Memory B cell (primary cell): ENCODE measurements around the gene RPS3A.
A peak's percentile ranks its signal among the peaks of the same experiment; 100 is the strongest.
"Not testable (repeated sequence)": the region's sequence is repeated elsewhere in the genome, so short reads cannot be mapped to it uniquely, and the experiment has no call there.

ENCODE experiments used
- ATAC-seq: fragments of 150-1000 bp; cut with Tn5 transposase; 2 replicates; pipeline ENCODE4 v1.10.0; 2021; ENCODE audit warnings: low read depth, mild to moderate bottlenecking, moderate library complexity
- DNase-seq, 2 donors: peaks; one replicate each; pipeline ENCODE4 v3.0.0; 2022; ENCODE audit warnings: low spot score in 2 of 2
- H3K27ac Mint-ChIP-seq: one replicate; pipeline ENCODE4 v1.8.0; 2022; ENCODE audit warnings: mild to moderate bottlenecking, moderate library complexity, mixed read lengths
- H3K27me3 Mint-ChIP-seq: one replicate; pipeline ENCODE4 v1.8.0; 2022; ENCODE audit warnings: mixed read lengths
- H3K36me3 Mint-ChIP-seq: one replicate; pipeline ENCODE4 v1.8.0; 2022; ENCODE audit warnings: mild to moderate bottlenecking, mixed read lengths
- H3K4me1 Mint-ChIP-seq: one replicate; pipeline ENCODE4 v1.8.0; 2022; ENCODE audit warnings: mixed read lengths
- H3K4me3 Mint-ChIP-seq: one replicate; pipeline ENCODE4 v1.8.0; 2022; ENCODE audit warnings: mild to moderate bottlenecking, moderate library complexity, mixed read lengths
- H3K9me3 Mint-ChIP-seq: one replicate; pipeline ENCODE4 v1.8.0; 2022; ENCODE audit warnings: mixed read lengths

Gene RPS3A

DNA sequence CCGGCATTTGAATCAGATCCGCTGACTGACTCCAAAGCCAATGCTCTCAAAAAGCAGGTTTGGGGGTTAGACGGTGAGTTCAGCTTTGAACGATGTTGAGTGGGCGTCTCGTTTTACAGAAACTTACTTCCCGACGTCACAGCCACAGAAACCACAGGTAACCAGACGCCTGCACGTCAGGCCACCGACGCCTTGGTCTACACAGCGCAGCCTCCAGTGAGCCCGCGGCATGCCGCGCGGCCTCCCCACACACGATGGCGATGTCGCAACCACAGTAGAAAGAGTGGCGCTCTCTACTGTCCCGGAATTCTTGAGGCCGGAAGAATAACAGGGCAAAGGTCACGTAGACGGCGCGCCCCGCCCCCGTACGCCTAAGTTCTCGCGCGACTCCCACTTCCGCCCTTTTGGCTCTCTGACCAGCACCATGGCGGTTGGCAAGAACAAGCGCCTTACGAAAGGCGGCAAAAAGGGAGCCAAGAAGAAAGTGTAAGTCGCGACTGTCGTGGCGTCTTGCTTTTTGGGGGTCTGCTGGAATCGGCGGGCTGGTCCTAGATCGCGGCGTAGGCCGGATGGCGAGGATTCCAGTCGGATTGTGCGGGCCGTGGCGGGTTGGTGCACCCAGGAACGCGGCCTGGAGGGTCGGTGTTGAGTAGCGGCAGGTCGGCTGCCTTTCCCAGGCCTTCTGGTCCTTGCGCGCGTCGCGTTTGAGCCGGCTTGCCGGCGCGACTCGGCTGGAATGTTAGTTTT is at the start of gene RPS3A:
Gene RPS3A (plus strand): TSS at position 400 of the 747 bp plus-strand sequence. CDS start 25 bp downstream, at position 425.
- peaks cover 21% of the 10 kb centered on the region for H3K4me1 Mint-ChIP-seq
- H3K27me3 Mint-ChIP-seq = peaks cover 2% of the 10 kb centered on the region
- peak within 1 kb of the TSS; percentile 96 for H3K27ac Mint-ChIP-seq
- peaks cover 18% of the 10 kb centered on the region for H3K36me3 Mint-ChIP-seq
- H3K9me3 Mint-ChIP-seq = peaks cover 2% of the 10 kb centered on the region
- peak within 1 kb of the TSS; percentile 96 for H3K4me3 Mint-ChIP-seq
- ATAC-seq = peak; percentile 85
- DNase-seq = peak; percentile 99

DNA sequence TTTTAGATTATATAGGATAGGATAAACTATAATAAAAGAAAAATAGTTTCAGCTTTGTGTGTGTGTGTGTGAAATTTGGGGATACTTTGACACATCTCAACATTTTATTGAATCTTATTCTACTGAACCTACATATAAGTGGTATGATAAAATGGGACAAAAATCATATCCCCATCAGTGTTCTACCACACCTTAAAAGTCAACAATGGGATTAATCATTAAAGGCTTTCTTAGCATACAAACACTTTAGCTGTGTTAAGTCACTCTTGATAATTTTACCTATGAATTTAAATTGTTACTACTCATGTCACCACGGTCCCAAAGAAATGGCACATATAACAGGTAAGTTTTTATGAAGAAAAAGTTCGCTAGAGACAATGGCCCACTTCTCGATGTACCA is 46.6 kb upstream of the RPS3A start:
- no peak for DNase-seq
- Mint-ChIP-seq H3K36me3 (no peaks in the 10 kb centered on the region), H3K27me3 (no peaks in the 10 kb centered on the region), H3K4me3 (no peak overlapping the region), H3K27ac (no peak overlapping the region), H3K9me3 (no peaks in the 10 kb centered on the region), H3K4me1 (no peaks in the 10 kb centered on the region)
- ATAC-seq = no peak

DNA sequence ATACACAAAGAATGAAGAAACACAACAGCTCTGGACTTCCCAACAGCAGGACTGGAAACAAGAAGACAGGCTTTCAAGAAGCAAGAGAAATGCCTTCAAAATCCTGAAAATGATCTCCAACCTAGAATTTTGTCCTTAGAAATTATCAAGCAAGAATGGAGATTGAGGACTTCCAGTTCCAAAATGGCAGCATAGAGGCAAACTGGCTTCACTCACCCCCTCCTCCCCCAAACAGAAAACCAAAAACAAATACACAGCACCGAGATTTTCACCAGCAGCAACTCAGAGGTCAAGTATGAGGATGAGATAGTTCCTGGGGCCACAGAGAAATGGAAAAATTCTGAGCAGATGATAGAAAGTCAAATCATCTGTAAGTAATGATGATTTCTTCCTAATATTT is 43.9 kb upstream of the RPS3A start:
- H3K27me3 Mint-ChIP-seq = no peaks in the 10 kb centered on the region
- H3K36me3 Mint-ChIP-seq = no peaks in the 10 kb centered on the region
- no peaks in the 10 kb centered on the region for H3K4me1 Mint-ChIP-seq
- ATAC-seq (no peak), DNase-seq (no peak)
- no peaks in the 10 kb centered on the region for H3K9me3 Mint-ChIP-seq
- no peak overlapping the region for H3K27ac Mint-ChIP-seq
- H3K4me3 Mint-ChIP-seq = no peak overlapping the region

DNA sequence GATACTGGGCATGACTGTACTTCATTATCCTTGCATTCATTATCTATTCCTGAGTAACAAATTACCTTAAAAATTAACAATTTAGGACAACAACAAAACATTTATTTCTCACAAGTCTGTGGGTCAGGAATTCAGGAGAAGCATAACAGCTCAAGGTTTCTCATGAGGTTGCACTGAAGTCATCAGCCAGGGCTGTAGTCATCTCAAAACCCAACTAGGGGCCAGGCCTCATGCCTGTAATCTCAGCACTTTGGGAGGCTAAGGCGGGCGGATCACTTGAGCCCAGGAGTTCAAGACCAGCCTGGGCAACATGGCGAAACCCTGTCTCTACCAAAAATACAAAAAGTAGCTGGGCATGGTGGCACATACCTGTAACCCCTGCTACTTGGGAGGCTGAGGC is 36.3 kb upstream of the RPS3A start:
- not testable (repeated sequence) for ATAC-seq

DNA sequence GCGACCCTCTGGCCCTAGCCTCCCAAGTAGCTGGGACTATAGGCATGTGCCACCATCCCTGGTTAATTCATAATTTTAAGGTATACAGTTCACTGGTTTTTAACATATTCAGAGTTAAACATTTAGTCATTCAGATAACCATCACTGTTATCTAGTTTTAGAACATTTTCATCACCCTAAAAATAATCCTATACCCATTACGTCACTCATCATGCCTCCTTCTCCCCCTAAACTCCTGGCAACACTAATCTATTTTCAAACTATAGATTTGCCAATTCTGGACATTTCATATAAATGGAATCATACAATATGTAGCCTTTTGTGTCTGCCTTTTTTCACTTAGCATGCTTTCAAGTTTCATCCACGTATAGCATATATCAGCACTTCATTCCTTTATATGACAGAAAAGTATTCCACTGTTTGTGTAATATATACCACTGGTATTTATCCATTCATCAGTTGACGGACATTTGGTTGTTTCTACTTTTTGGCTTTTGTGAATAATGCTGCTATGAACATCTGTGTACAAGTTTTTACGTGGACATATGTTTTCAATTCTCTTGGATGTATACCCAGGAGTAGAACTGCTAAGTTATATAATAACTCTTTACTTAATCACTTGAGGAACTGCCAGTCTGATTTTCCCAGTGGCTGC is 32.0 kb upstream of the RPS3A start:
- peaks cover 2% of the 10 kb centered on the region for H3K27me3 Mint-ChIP-seq
- no peak for ATAC-seq

More for the DNA sequence above, 36.3 kb upstream of the RPS3A start:
- not testable (repeated sequence) for H3K36me3 Mint-ChIP-seq, H3K27ac Mint-ChIP-seq, H3K4me1 Mint-ChIP-seq, H3K4me3 Mint-ChIP-seq, H3K9me3 Mint-ChIP-seq, H3K27me3 Mint-ChIP-seq, DNase-seq

DNA sequence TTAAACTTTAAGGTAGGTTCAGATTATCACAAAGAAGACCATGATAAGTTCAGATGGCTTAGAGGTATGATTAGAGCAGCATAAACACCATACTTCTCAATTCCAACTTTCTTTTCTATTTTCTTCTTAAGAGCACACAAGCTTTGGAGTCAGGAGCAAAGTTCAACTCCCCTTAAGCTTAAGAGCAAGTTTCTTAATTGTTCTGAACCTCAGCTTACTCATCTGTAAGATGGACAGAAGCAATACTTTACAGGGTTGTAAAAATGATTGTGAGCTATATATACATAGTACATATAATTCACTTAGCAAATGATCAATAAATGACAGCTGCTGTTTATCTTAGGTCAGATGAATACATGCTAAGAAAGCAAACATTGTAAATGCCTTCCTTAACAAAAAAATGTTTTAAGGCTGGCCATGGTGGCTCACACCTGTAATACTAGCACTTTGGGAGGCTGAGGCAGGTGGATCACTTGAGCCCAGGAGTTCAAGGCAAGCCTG is 25.0 kb upstream of the RPS3A start:
- ATAC-seq = no peak
- Mint-ChIP-seq H3K4me1 (no peaks in the 10 kb centered on the region), H3K27me3 (peaks cover 2% of the 10 kb centered on the region), H3K27ac (no peak overlapping the region), H3K4me3 (no peak overlapping the region), H3K9me3 (no peaks in the 10 kb centered on the region), H3K36me3 (no peaks in the 10 kb centered on the region)
- no peak for DNase-seq

More for the DNA sequence above, 32.0 kb upstream of the RPS3A start:
- no peak overlapping the region for H3K27ac Mint-ChIP-seq
- no peaks in the 10 kb centered on the region for H3K36me3 Mint-ChIP-seq
- DNase-seq = no peak
- H3K4me3 Mint-ChIP-seq = no peak overlapping the region
- no peaks in the 10 kb centered on the region for H3K9me3 Mint-ChIP-seq
- no peaks in the 10 kb centered on the region for H3K4me1 Mint-ChIP-seq

DNA sequence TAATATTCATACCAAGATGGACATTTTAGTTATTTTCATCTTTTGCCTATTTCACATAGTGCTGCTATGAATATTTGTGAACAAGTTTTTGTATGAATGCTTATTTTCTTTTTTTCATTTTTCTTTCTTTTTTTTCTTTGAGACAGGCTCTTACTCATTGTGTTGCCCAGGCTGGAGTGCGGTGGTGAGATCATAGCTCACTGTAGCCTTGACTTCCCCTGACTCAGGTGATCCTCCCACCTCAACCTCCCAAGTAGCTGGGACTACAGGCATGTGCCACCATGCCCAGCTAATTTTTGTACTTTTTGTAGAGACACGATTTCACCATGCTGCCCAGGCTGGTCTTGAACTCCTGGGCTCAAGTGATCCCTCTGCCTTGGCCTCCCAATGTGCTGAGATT is 21.4 kb upstream of the RPS3A start:
- H3K27ac Mint-ChIP-seq, H3K4me3 Mint-ChIP-seq, H3K27me3 Mint-ChIP-seq, DNase-seq, ATAC-seq, H3K4me1 Mint-ChIP-seq, H3K36me3 Mint-ChIP-seq, H3K9me3 Mint-ChIP-seq: not testable (repeated sequence)

DNA sequence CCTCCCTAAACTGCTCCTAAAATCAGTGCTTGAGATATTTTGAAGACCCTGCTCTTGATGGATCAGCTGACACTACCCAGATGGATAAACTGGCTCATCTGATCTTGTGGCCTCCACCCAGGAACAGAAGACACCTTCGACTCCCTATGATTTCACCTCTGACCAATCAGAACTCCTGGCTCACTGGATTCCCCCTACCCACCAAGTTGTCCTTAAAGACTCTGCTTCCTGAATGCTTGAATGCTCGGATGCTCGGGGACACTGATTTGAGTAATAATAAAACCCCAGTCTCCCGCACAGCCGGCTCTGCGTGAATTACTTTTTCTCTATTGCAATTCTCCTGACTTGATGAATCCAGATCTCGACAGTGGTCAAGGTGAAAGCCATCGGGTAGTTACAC is 12.0 kb upstream of the RPS3A start:
- H3K4me1 Mint-ChIP-seq = no peaks in the 10 kb centered on the region
- DNase-seq (no peak), ATAC-seq (no peak)
- peaks cover 10% of the 10 kb centered on the region for H3K27me3 Mint-ChIP-seq
- H3K9me3 Mint-ChIP-seq = no peaks in the 10 kb centered on the region
- no peaks in the 10 kb centered on the region for H3K36me3 Mint-ChIP-seq
- H3K4me3 Mint-ChIP-seq = no peak overlapping the region
- H3K27ac Mint-ChIP-seq = no peak overlapping the region

DNA sequence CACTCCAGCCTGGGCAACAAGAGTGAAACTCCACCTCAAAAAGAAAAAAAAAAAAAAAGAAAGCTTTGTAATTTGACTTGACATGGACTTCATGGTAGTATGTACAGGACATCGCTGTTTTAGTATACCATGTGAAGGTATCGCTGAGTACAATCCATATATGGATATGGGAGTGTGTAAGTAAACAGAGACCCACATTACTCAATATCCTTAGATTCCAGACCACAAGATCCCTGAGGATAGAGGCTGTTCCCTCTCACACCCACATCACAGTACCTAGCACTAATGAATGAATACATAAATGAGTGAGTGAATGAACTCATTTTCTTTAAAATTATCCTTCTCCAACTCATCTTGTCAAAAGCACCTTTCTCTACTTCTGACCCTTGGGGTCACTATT is 8.4 kb upstream of the RPS3A start:
- ATAC-seq (no peak), DNase-seq (no peak)
- Mint-ChIP-seq H3K9me3 (peaks cover 2% of the 10 kb centered on the region), H3K27me3 (peaks cover 12% of the 10 kb centered on the region), H3K4me1 (peaks cover 4% of the 10 kb centered on the region), H3K36me3 (no peaks in the 10 kb centered on the region), H3K27ac (no peak overlapping the region), H3K4me3 (no peak overlapping the region)

DNA sequence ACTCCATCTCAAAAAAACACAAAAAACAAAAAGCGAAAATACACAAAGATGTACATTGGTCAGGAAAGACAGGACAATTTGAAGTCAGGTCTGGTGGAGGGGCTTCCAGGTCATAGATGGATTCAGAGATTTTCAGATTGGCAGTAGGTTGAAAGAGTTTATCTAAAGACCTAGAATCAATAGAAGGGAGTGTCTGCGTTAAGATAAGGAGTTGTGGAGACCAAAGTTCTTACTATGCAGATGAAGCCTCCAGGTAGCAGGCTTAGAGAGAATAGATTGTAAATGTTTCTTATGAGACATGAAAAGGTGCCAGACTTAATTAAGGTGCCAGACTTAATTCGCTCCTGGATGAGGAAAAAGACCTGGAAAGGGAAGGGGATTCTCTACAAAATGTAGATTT is 6.9 kb upstream of the RPS3A start:
- peaks cover 2% of the 10 kb centered on the region for H3K9me3 Mint-ChIP-seq
- no peak overlapping the region for H3K27ac Mint-ChIP-seq
- H3K36me3 Mint-ChIP-seq = no peaks in the 10 kb centered on the region
- H3K4me3 Mint-ChIP-seq = no peak overlapping the region
- ATAC-seq (no peak), DNase-seq (no peak)
- peaks cover 8% of the 10 kb centered on the region for H3K27me3 Mint-ChIP-seq
- H3K4me1 Mint-ChIP-seq = peaks cover 4% of the 10 kb centered on the region

DNA sequence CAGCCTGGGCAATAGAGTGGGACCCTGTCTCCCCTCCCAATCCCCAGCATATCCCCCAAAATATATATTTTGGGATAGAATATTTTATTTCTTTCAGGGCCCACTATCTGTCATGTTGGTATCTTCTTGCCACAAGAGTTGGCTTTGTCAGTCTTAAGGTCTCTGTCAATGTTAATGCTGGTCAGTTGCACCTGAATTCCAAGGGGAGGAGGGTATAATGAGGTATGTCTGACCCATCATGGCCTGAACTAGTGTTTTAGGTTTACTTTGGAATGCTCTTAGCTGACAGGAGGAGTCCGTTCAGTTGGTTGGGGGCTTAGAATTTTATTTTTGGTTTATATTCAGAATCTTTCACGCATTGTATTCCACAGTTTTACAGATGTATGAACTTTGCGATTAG is 6.2 kb upstream of the RPS3A start:
- H3K27me3 Mint-ChIP-seq = peaks cover 2% of the 10 kb centered on the region
- H3K27ac Mint-ChIP-seq = no peak overlapping the region
- DNase-seq (no peak), ATAC-seq (no peak)
- no peaks in the 10 kb centered on the region for H3K36me3 Mint-ChIP-seq
- no peak overlapping the region for H3K4me3 Mint-ChIP-seq
- H3K9me3 Mint-ChIP-seq = peaks cover 2% of the 10 kb centered on the region
- H3K4me1 Mint-ChIP-seq = peaks cover 4% of the 10 kb centered on the region

DNA sequence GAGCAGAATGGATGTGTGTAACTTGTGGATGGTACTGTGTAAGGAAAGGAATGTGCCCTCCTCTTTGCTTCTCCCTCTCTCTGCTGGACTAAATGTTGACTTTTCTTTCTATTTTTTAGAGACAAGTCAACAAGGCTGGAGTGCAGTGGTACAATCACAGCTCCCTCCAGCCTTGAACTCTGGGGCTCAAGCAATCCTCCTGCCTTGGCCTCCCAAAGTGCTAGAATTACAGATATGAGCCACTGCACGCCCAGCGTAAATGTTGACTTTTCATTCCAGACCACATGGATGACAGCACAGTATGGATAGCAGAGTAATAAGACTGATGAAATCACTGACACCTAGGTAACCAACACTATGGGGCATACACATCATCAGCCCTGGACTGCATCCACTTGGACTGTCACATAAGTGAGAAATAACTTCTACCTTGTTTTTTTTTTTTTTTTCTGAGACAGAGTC is 5.1 kb upstream of the RPS3A start:
- ATAC-seq (no peak), DNase-seq (no peak)
- Mint-ChIP-seq H3K4me3 (no peak overlapping the region), H3K9me3 (peaks cover 2% of the 10 kb centered on the region), H3K36me3 (no peaks in the 10 kb centered on the region), H3K4me1 (peaks cover 4% of the 10 kb centered on the region), H3K27me3 (peaks cover 2% of the 10 kb centered on the region), H3K27ac (no peak overlapping the region)

DNA sequence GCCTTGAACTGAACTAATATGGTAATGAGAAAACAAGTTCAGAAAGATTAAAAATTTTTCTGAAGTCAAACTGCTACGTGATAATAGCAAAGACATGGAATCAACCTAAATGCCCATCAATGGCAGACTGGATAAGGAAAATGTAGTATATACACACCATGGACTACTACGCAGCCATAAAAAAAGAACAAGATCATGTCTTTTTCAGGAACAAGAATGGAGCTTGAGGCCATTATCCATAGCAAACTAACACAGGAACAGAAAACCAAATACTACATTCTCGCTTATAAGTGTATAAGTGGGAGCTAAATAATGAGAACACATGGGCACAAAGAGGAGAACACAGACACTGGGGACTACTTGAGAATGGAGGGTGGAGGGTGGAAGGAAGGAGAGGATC is 4.3 kb upstream of the RPS3A start:
- H3K4me3 Mint-ChIP-seq = no peak overlapping the region
- peak overlapping the region; percentile 29 for H3K27ac Mint-ChIP-seq
- peaks cover 2% of the 10 kb centered on the region for H3K27me3 Mint-ChIP-seq
- DNase-seq (no peak), ATAC-seq (no peak)
- H3K9me3 Mint-ChIP-seq = peaks cover 2% of the 10 kb centered on the region
- no peaks in the 10 kb centered on the region for H3K36me3 Mint-ChIP-seq
- peaks cover 7% of the 10 kb centered on the region for H3K4me1 Mint-ChIP-seq

DNA sequence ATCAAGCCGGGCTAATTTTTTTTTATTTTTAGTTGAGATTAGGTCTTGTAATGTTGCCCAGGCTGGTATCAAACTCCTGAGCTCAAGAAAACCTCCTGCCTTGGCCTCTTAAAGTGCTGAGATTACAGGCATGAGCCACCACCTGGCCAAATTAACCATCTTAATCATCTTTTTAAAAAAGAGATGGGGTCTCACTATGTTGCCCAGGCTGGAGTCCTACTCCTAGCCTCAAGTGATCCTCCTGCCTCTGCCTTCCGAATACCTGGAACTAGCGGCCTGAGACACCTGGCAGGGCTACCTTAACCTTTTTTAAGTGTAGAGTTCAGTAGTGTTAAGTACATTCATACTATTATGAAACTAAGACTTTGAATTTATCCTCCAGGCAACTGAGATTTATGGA is 1.7 kb upstream of the RPS3A start:
- Mint-ChIP-seq H3K36me3 (peaks cover 16% of the 10 kb centered on the region), H3K27ac (peak overlapping the region; percentile 96), H3K4me3 (peak overlapping the region; percentile 72), H3K4me1 (peaks cover 21% of the 10 kb centered on the region), H3K9me3 (peaks cover 2% of the 10 kb centered on the region), H3K27me3 (peaks cover 2% of the 10 kb centered on the region)
- ATAC-seq = no peak
- DNase-seq = no peak

DNA sequence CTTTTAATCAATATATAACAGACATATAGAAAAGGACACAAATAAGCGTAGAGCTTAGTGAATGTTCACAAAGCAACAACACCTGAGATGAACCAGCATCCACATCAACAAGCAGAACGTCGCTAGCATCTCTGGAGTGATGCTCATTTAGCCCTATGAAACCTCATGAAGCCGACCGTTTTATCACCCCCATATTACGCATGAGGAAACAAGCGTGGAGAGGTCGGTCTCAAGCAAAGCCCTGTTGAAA is 524 bp upstream of the RPS3A start:
- peak overlapping the region; percentile 96 for H3K27ac Mint-ChIP-seq
- H3K4me1 Mint-ChIP-seq = peaks cover 21% of the 10 kb centered on the region
- H3K36me3 Mint-ChIP-seq = peaks cover 18% of the 10 kb centered on the region
- no peak for DNase-seq
- peaks cover 2% of the 10 kb centered on the region for H3K27me3 Mint-ChIP-seq
- H3K4me3 Mint-ChIP-seq = peak overlapping the region; percentile 96
- H3K9me3 Mint-ChIP-seq = peaks cover 2% of the 10 kb centered on the region
- ATAC-seq = no peak
